Measurements from ENCODE around the gene FSTL5.

The FSTL5 gene

DNA sequence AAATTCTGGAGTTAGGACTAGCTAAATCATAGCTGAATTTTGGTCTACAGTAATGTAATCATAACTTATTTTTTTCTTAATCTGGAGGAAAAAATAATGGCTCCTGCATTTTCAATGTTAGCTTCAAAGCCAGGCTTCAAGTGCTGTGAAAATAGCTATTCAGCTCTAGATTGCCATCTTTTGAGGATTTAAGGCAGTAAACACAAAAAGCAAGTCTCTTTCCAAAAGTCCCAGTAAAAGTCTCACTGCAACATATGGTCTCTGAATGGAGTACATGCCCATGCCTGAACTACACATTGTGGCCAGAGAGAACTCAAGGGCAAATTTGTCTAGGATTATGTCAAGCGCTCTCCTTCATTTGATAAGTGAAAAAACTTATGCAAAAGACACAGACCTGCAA lies 720.9 kb downstream of the FSTL5 start:
- TF ChIP-seq, protein P1, sequence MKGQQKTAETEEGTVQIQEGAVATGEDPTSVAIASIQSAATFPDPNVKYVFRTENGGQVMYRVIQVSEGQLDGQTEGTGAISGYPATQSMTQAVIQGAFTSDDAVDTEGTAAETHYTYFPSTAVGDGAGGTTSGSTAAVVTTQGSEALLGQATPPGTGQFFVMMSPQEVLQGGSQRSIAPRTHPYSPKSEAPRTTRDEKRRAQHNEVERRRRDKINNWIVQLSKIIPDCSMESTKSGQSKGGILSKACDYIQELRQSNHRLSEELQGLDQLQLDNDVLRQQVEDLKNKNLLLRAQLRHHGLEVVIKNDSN (IDR thresholded peaks at IDR 0.05), result no peak
- TF ChIP-seq EGR1 (IDR thresholded peaks at IDR 0.05) (no peak), EP300 (IDR thresholded peaks at IDR 0.05; ENCODE audit: borderline replicate concordance) (no peak), RAD21 (IDR thresholded peaks at IDR 0.05; ENCODE audit: low read depth) (no peak), ZBTB7A (IDR thresholded peaks at IDR 0.05; ENCODE audit: low read depth) (no peak), NFIC (IDR thresholded peaks at IDR 0.05) (no peak), FOXM1 (IDR thresholded peaks at IDR 0.05; ENCODE audit: borderline replicate concordance, low read depth) (no peak), TEAD4 (IDR thresholded peaks at IDR 0.05) (no peak), CREB1 (IDR thresholded peaks at IDR 0.05; ENCODE audit: low read depth) (no peak), TCF12 (IDR thresholded peaks at IDR 0.05; ENCODE audit: low read depth) (no peak), YY1 (IDR thresholded peaks at IDR 0.05; ENCODE audit: low read depth) (no peak), CEBPB (IDR thresholded peaks at IDR 0.05) (no peak), TAF1 (IDR thresholded peaks at IDR 0.05; ENCODE audit: low read depth) (no peak)
- TF ChIP-seq, protein P2, sequence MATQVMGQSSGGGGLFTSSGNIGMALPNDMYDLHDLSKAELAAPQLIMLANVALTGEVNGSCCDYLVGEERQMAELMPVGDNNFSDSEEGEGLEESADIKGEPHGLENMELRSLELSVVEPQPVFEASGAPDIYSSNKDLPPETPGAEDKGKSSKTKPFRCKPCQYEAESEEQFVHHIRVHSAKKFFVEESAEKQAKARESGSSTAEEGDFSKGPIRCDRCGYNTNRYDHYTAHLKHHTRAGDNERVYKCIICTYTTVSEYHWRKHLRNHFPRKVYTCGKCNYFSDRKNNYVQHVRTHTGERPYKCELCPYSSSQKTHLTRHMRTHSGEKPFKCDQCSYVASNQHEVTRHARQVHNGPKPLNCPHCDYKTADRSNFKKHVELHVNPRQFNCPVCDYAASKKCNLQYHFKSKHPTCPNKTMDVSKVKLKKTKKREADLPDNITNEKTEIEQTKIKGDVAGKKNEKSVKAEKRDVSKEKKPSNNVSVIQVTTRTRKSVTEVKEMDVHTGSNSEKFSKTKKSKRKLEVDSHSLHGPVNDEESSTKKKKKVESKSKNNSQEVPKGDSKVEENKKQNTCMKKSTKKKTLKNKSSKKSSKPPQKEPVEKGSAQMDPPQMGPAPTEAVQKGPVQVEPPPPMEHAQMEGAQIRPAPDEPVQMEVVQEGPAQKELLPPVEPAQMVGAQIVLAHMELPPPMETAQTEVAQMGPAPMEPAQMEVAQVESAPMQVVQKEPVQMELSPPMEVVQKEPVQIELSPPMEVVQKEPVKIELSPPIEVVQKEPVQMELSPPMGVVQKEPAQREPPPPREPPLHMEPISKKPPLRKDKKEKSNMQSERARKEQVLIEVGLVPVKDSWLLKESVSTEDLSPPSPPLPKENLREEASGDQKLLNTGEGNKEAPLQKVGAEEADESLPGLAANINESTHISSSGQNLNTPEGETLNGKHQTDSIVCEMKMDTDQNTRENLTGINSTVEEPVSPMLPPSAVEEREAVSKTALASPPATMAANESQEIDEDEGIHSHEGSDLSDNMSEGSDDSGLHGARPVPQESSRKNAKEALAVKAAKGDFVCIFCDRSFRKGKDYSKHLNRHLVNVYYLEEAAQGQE (IDR thresholded peaks at IDR 0.05; ENCODE audit: low read depth), result no peak
- TF ChIP-seq, protein P3, sequence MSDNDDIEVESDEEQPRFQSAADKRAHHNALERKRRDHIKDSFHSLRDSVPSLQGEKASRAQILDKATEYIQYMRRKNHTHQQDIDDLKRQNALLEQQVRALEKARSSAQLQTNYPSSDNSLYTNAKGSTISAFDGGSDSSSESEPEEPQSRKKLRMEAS (IDR thresholded peaks at IDR 0.05), result no peak

DNA sequence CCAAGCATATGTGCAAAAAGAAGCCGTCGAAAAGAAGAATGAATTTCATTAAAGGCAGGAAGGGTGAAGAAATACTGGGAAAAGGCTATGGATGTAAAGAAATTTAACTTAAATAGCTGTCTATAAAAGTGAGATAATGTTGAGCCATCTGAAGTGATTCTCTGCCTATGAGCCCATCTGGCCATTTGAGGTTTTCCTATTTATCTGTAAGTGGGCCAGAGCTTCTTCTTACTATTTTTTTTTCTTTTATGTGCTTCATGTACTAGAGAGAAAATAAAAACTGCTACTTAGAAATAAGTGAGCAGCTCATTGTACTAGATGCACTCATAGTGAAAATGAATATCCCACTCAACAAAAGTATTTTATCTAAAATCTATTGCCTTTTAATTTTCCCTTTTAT lies 725.7 kb downstream of the FSTL5 start:
- TF ChIP-seq, protein P2 (IDR thresholded peaks at IDR 0.05; ENCODE audit: low read depth), result no peak
- no peak for TF ChIP-seq NFIC (IDR thresholded peaks at IDR 0.05)
- TF ChIP-seq ZBTB7A (IDR thresholded peaks at IDR 0.05; ENCODE audit: low read depth), result no peak
- TF ChIP-seq CEBPB (IDR thresholded peaks at IDR 0.05), result no peak
- no peak for TF ChIP-seq FOXM1 (IDR thresholded peaks at IDR 0.05; ENCODE audit: borderline replicate concordance, low read depth)
- TF ChIP-seq CREB1 (IDR thresholded peaks at IDR 0.05; ENCODE audit: low read depth), result no peak
- no peak for TF ChIP-seq TCF12 (IDR thresholded peaks at IDR 0.05; ENCODE audit: low read depth)
- TF ChIP-seq, protein P1 (IDR thresholded peaks at IDR 0.05), result no peak
- no peak for TF ChIP-seq RAD21 (IDR thresholded peaks at IDR 0.05; ENCODE audit: low read depth)

DNA sequence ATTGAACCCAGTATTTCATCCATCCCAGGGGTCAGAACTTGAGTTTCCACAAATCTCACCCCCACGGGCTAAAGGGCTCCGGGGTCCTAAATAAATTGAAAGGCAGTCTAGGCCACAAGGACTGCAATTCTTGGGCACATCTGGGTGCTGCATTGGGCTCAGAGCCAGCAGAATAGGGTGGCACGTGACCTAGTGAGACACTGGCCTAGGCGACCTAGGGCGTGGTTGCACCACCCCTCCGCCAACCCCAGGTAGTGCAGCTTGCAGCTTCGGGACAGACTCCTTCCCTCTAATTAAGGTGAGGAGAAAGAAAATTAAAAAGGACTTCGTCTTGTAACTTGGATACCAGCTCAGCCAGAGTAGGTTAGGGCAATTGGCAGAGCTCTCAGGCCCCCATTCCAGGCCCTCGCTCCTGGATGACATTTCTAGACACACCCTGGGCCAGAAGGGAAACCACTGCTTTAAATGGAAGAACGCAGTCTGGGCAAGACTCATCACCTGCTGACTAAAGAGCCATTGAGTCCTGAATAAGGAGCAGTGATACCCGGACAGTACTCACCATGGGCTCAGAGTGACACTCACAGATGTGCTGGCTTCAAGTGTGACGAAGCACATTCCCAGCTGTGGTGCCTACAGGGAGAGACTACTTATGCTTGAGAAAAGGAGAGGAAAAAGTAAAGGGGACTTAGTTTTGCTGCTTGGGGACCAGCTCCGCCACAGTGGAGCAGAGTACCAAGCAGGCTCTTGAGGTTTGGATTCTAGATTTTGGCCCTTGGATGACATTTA lies 735.4 kb downstream of the FSTL5 start:
- TF ChIP-seq EP300 (IDR thresholded peaks at IDR 0.05; ENCODE audit: borderline replicate concordance) (no peak), EGR1 (IDR thresholded peaks at IDR 0.05) (no peak), RAD21 (IDR thresholded peaks at IDR 0.05; ENCODE audit: low read depth) (no peak), TEAD4 (IDR thresholded peaks at IDR 0.05) (no peak), TCF12 (IDR thresholded peaks at IDR 0.05; ENCODE audit: low read depth) (no peak), FOXM1 (IDR thresholded peaks at IDR 0.05; ENCODE audit: borderline replicate concordance, low read depth) (no peak), TAF1 (IDR thresholded peaks at IDR 0.05; ENCODE audit: low read depth) (no peak), YY1 (IDR thresholded peaks at IDR 0.05; ENCODE audit: low read depth) (no peak), ZBTB7A (IDR thresholded peaks at IDR 0.05; ENCODE audit: low read depth) (no peak), CREB1 (IDR thresholded peaks at IDR 0.05; ENCODE audit: low read depth) (no peak), CEBPB (IDR thresholded peaks at IDR 0.05) (no peak), NFIC (IDR thresholded peaks at IDR 0.05) (no peak)
- TF ChIP-seq, protein P3 (IDR thresholded peaks at IDR 0.05), result no peak
- TF ChIP-seq, protein P1 (IDR thresholded peaks at IDR 0.05), result no peak
- TF ChIP-seq, protein P2 (IDR thresholded peaks at IDR 0.05; ENCODE audit: low read depth), result no peak

Data from Ishikawa (cell line).